Left renal cortex interstitium (tissue), 4 donors: Measurements from ENCODE around the gene CHODL. TPM values are rescaled to one million over a fixed set of nuclear protein-coding genes. Genes with fewer than 3 reads are reported as not detected.

Source experiments
- DNase-seq, 4 donors: peaks; one replicate each; pipeline ENCODE4 v3.0.0-alpha.2; 2013; ENCODE audit warnings: low read depth in 4 of 4, low spot score in 2 of 4, missing footprints in 1 of 4
- polyA plus RNA-seq, 4 donors: library from polyadenylated mRNA; unstranded; fragments of 120-200 nt; gene quantifications; one replicate each; pipeline ENCODE4 v1.2.1, GENCODE V29; 2013; ENCODE audit not compliant: insufficient read length in 4 of 4

The CHODL gene
- polyA plus RNA-seq, 4 donors: 27.7 to 72.6 (median 57.8) TPM

- DNase-seq: no peak
Observed at GRCh38 chr21:18285379-18285778, 40.7 kb downstream of the CHODL start.

- no peak for DNase-seq
Observed at GRCh38 chr21:18289876-18290275, 45.2 kb downstream of the CHODL start.

- no peak for DNase-seq
Observed at GRCh38 chr21:18294100-18294499, 49.5 kb downstream of the CHODL start.

- DNase-seq: no peak
Observed at GRCh38 chr21:18298228-18298627, 53.6 kb downstream of the CHODL start.

Other genes starting within 250 kb of the CHODL start
- under 1 TPM; 0.32 to 0.60 (median 0.40) TPM for gene TMPRSS15, start 159.0 kb downstream of the CHODL start, polyA plus RNA-seq